GM18858 (cell line): ENCODE results near the gene SEL1L.
"Not testable (repeated sequence)": the region's sequence is repeated elsewhere in the genome, so short reads cannot be mapped to it uniquely, and the experiment has no call there.

Experiments used
- ATAC-seq: cut with Tn5 transposase; IDR thresholded peaks from one replicate; pipeline ENCODE4 v1.9.1; 2021; ENCODE audit not compliant: unreplicated experiment

Gene SEL1L

DNA sequence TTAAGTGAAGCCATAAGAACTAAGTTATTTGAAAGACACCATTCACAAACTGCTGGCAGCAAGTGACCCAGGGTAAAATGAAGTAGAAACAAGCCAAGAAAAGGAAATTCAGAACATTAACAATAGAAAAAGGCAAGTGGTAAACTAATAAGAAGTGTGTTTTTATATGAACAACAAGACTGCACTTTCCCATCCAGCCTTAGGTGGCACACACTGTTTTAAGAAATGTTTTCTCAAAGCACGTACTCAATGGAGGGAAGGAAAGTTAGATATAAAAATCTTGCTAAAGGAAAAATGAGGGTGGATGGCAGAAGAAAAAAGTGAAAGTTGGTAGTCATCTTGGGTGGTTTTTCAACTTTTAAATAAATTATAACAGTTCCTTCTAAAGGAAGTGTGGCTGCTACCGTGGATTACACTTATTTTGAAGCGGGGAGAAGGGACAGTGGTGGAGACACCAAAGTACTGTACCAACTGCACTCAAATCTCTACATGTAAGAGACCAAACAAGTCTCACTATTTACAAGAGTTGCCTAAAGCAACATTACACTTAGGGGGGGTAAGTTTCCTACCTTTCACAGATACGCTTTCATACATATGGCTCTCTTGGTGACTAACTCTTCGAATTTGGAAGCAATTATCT is 58.8 kb downstream of the SEL1L start:
- no peak for ATAC-seq

DNA sequence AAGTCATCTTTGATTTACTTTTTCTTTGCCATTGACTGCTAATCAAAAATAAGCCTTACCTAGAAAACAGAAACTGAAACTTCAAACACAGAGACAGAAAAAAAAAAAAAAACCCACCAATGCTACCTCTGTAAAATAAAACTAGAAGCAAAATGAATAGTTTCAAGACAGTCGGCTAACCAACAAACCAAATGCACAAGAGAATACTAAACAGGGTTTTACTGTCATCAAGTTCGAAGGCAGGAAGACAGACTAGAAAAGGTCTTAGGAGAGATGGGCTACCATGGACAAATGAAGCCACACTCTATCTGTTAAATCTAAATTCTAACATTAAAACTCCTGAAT is 59.5 kb downstream of the SEL1L start:
- ATAC-seq = peak; percentile 67

DNA sequence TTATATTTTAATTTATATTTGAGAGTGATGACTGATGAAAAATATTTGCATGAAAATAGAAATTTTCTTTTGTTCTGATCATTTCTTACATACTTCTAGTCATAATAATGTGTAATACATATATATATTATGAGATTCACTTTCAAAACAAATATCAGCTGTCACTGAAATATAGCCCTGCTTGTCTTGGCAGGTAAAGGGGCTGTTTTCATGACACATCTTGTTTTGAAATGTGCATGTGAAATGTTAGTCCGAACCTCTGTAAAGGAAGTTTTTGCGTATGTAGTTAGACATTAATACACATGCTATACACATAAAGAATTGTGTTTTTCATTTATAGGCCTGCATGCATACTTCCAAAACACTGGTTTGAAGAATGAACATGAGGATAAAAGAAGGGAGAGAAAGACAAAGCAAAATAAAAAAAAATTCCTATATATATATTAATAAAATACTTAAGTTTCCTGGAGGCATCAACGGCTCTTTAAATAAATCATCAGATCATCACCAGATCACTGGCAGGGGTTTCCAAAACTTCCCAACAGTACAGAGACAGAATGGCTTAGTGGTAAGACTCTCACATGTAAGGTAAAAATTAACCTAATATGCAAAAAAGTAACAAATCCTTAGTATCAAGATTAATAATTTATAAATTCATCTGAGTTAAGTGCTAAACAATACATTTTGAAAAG is 60.1 kb downstream of the SEL1L start:
- peak; percentile 19 for ATAC-seq

DNA sequence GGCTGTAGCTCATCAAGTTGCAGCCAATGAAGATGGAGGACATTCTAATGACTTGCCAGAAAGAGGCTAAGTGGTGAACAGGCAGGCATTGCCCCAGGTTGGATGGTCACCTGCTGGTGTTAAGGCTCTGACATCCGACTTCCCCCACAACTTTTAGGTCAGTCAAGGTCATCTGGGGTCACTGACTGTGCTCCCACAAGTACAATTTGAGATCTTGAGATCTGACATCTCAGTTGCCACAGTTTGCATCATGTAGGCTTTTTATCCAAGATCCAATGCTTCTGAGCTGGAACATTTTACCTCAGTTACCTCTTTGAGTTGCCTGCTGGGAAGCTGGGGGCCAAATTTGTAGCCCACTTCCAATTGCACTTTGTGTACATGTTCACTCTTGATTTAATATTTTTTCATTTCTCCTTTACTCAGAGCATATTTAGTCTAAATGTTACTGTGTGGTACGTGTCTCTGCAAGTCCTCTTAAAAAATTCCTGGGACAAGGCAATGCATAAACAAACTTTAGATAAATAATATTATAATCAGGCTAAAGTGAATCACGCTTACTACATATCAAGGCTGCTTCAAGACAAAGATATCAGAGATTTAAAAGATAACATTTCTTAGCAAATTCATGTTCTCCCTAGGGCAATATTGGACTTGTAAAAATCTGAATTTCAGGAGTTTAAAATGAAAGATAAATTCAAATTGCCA is 61.4 kb downstream of the SEL1L start:
- no peak for ATAC-seq

DNA sequence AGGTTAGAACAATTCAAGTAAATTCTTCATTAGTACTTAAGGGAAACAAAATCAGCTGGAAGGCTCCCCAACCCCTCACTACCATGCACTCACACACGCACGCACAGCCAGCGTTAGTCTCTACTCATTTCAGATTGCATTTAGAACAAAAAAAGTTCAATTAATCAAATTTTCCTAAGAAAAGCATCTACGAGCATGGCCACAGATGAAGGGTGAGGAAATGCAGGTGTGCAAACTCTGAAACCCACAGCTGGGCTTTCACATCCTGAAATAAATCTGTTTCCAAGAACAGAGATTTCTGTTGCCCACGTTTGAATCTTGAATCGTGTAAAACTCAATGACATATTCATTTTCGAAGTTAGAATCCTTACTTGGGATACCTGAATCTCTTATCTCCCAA is 62.6 kb downstream of the SEL1L start:
- no peak for ATAC-seq

DNA sequence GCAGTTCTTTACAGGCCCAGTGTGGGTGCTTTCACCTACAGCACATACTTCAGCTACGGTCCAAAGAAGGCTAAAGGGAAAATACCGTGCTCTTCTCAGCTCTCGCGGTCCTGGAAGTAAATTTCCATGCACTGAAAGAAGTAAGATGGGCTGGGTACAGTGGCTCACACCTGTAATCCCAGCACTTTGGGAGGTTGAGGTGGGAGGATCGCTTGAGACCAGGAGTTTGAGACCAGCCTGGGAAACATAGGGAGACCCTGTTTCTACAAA is 63.2 kb downstream of the SEL1L start:
- ATAC-seq = peak; percentile 26

DNA sequence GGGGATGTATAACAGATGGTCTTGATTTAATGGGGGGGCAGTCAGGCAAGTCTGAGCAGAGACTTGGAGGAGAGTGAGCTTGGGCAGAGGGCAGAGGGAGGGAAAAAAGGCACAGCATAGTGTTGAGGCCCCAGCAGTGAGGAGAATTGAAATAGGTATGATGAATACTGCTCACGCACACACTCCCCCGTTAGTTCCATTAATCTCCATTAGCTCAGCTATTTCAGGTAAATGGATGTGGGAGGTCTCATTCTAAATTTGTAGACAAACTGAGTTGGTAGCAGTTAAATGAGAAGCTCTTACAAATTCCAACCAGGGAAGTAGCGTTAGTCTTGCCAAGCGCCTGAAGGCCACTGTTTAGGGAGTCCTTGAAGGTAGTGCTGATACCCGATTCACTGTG is 66.8 kb downstream of the SEL1L start:
- ATAC-seq = no peak

DNA sequence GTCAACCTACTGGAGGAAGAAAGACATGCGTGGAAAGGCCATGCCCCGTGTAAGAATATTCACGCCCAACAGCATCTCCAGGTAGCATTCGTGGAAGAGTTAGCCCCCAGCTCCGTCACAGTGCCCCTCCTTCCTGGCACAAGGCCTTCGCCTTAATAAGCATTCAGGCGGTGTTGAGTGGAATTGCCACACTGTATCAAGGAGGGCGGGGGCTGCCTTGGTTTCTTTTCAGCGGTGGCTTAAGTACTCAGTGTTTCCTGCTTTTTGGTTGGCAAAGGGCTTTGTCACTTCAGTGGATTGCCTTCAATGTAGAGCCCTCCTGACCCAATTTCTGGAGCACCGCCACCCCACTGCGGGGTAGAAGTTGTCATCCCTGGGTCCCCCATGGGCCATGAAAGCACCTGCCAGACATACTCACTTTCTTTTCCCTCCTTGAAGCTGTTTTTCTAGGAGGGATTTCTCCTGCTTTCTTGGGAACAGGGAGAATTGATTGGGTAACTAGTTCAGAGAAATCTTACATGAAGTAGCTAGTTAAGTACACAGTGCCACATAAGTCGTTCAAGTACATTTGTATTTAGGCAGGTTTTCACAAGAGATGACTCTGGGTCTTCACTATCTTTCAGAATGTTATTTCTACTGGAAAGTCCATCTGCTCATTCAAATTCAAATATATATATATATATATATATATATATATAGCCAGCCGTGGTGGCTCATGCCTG is 68.0 kb downstream of the SEL1L start:
- ATAC-seq = no peak

DNA sequence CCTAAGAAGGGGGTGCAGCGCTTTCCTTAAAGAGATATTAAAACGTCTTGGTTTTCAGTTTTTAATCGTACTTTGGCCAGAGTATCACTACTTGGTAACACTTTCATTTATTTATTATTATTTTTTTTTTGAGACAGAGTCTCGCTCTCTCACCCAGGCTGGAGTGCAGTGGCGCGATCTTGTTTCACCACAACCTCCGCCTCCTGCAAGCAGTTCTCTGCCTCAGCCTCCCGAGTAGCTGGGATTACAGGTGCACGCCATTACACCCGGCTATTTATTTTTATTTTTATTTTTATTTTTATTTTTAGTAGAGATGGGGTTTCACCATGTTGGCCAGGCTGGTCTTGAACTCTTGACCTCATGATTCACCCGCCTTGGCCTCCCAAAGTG is 68.7 kb downstream of the SEL1L start:
- ATAC-seq = not testable (repeated sequence)

DNA sequence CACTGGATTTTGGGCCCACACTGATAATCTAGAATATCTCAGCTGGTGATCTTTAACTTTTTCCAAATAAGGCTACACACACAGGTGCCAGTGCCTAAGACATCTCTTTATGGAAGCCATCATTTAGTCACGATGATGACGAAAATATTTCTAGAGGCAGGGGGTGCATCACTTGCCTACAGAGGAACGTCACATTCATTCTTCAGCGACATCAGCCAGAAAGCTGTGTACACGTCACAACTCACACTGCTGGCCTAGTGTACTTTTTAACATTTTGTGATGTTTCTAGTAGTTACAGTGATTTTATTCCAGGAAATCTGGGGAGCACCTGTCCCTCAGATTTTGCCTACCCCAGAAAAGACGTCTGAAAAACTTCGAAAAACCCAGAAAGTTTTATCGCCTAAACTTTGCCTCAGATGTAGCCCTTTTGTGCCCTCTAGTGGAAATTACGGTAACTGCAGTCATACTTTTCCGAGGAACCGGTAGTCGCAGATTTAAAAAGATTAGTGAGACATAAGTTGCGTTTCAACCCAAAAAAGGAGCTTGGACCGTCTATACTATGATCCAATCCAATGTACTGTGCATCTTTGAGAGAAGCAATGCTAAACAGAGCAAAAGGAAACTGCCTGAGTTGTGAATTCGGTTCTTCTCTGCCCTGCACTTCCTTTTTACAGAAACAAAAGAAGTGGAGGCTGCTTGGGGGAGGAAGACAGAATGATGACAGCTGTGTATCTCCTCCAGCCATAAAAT is 69.2 kb downstream of the SEL1L start:
- ATAC-seq = peak; percentile 61

DNA sequence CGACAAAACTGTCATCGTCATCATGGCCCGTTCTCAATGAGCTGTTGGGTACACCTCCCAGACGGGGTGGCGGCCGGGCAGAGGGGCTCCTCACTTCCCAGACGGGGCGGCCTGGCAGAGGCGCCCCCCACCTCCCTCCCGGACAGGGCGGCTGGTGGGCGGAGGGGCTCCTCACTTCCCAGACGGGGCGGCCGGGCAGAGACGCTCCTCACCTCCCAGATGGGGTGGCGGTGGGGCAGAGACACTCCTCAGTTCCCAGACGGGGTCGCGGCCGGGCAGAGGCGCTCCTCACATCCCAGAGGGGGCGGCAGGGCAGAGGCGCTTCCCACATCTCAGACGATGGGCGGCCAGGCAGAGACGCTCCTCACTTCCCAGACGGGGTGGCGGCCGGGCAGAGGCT is 71.3 kb downstream of the SEL1L start:
- not testable (repeated sequence) for ATAC-seq

DNA sequence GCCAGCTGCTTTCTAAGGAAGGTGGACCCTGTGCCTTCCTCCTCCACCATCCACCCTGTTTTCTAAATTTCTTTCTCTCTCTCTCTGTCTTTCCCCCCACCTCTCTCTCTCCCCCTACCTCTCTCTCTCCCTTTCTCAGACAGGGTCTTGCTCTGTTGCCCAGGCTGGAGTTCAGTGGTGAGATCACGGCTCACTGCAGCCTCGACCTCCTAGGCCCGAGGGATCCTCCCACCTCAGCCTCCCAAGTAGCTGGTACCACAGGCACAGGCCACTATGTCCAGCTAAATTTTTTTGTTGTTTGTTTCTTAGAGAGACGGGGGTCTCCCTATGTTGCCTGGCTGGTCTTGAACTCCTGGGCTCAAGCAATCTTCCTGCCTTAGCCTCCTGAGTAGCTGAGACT is 73.7 kb downstream of the SEL1L start:
- no peak for ATAC-seq

DNA sequence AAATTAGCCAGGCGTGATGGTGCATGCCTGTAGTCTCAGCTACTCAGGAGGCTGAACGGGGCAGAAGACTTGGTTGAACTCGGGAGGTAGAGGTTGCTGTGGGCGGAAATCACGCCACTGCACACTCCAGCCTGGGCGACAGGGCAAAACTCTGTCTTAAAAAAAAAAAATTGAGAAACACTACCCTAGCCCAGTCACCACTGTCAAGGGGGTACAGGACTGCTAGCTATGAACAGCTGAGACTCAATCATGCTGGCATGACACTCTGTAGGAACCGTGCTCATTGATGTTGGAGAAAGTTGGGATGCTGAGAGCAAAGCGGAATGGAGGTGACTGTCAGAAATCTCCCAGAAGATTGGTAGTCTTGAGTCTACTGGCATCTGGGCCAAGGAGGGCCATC is 75.3 kb downstream of the SEL1L start:
- ATAC-seq = no peak

DNA sequence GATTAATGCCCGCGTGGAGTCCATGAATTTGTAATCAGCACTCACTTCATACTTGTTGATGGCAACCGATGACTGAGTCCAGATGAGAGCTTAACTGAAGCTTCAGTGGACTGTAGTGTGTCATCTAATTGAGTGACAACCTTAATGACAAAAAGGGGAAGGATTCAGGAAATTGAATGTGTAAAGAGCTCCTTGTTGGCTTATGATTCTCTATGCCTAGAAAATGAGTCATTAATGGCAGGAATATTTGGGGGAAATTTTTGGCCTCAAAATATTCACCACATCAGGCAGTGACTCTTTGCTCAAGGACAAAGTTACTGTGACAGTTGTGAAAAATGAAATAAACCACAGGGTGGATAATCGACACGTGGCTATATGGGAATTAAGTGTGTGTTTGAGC is 78.3 kb downstream of the SEL1L start:
- ATAC-seq = peak; percentile 24

DNA sequence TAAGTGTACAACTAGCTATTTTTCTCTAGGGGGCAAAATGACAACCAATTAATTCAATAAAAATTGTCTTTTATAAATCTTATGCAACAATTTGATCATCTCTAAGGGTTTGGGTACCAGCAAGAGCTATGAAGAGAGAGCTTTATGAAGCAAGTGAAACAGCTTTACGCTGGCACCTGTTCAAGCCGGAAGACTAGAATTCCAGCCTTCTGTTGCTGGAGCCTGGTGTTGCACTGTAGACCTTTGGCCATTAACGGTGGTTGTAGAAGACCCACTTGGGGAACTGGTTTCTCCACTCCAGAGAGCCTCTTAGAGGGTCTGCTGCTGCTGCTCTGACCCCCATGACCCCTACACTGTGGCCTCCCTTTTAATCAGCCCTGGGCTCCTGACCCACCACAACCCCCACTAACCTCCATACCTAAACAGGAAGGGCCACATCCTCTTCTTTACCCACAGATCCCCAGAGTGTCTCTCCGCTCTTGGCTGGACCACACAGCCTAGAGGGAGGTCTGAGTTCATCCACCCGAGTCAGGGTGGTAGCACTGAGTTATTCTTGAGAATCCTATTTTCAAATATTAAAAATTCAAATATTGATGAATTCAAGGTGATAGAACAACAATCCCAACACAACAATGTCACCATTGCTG is 79.0 kb downstream of the SEL1L start:
- peak; percentile 70 for ATAC-seq

DNA sequence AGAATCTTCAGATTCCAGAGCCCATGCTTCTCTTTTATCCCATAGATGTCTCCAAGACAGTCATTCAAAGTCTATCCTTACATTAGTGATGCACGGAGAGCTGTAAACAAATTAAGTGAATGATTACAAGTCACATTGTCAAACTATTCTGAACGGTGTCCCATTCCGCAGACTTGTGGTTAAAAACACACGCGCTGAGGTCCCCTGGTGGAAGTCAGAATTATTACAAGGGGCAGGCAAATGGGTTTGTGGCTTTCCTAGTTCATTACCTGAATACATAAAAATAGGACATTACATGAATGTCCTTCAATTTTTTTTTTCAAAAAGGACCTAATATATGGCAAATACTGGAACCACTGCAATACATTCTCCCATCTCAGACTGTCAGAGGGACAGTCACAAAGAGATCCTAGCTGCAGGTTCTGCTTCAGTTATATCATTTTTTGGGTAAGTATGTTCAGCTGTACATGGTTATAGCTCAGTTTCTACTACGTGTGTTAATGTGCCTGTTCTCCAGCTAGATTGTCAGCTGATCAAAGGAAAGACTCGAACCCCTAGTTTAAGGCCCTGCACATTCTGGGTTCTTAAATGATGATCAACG is 80.4 kb downstream of the SEL1L start:
- no peak for ATAC-seq

DNA sequence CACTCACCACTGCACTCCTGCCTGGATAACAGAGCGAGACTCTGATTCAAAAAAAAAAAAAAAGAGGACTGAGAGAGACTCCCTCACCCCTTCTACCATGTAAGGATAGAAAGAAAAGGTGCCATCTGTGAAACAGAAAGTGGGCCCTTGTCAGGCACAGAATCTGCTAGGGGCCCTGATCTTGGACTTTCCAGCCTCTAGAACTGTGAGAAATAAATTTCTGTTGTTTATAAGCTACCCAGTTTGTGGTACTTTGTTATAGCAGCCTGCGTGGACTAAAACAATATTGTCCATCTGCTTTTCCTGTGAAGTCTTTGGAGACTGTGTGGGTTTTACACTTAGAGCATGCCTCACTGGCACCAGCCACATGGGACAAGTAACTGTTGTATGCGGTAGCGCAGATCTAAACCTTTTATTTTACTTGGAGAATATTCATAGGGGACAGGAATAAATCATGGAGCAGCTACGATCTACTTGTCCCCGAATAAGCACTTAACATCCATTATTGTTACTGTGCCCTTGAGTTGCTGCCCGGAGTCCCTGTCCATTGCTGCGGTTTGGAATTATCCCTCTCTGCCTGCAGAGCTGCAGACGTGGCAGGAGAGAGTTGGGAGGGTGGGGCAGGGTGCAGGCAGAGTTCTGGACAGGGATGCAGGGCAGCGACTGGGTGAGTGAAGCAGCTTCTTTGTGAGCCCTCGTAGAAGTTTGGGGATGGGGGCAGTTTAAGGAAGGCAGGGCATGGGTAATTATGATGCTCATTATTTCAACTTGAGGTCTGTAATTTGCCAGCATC is 81.1 kb downstream of the SEL1L start:
- ATAC-seq = no peak

DNA sequence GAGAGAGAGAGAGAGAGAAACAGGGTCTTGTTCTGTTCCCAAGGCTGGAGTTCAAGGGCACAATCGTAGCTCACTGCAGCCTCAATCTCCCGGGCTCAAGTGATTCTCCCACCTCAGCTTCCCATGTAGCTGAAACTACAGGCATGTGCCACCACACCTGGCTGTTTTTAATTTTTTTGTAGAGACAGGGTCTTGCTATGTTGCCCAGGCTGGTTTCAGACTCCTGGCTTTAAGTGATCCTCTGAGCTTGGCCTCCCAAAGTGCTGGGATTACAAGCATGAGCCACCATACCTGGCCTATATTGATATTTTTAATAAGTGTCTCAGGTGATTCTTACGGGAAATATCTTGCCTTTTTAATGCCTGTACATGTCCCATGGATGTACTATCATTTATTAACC is 82.7 kb downstream of the SEL1L start:
- ATAC-seq = no peak

DNA sequence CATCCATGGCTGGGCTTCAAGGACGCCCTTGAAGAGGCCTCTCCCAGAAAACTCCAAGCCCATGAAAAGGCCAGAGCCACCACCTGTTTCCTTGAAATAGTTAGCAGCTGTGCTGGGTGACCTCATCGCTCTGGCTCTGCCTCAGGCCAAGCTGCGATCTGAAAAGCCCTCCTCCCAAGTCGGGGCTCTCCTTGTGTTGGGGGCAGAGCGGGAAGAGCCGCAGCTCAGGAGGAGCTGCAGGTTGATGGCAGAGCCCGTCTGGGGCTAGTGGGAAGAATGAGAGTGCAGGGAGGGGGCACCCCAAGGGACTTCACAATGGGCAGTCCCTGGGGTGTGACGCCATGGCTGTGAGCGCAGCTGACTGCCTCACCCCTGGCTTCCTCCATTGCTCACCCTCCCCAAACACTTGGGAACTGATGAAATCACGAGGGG is 83.5 kb downstream of the SEL1L start:
- no peak for ATAC-seq

DNA sequence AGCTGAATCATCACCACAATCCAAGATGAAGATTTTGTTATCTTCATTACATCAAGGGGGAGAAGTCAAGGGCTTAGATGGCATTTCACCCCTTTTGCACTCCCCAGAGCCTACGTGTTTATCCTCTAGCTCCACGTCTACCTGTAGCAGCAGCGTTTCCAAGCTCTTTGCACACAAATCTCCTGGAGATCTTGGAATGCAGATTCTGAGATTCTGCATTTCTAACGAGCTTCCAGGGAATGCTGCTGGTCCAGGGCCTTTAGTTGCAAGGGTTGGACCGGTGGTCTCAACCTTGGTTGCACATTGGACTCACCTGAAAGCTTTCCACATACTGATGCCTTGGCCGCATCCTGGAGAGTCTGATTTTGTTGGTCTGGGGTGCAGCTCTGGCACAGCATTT is 84.1 kb downstream of the SEL1L start:
- no peak for ATAC-seq
